GM23248 (cell line): Measurements from ENCODE around the gene EPB41L5. TPM values are rescaled to one million over a fixed set of nuclear protein-coding genes. Genes with fewer than 3 reads are reported as not detected.
A peak's percentile ranks its signal among the peaks of the same experiment; 100 is the strongest.

Source experiments
- DNase-seq: peaks from one replicate; pipeline ENCODE4 v3.0.0-alpha.2; 2015
- H2AFZ ChIP-seq: fragments of 200-600 bp; sonication (generic); 2 replicates; pipeline ENCODE4 v1.6.1; 2016; ENCODE audit warnings: antibody characterized with exemption
- H3F3A ChIP-seq: fragments of 200-600 bp; sonication (generic); 2 replicates; pipeline ENCODE4 v1.6.1; 2016; ENCODE audit warnings: mild to moderate bottlenecking, antibody characterized with exemption, mixed run types; ENCODE audit not compliant: insufficient read depth
- H3K27ac ChIP-seq: fragments of 200-600 bp; sonication (generic); 2 replicates; pipeline ENCODE4 v1.5.1; 2016; ENCODE audit warnings: mild to moderate bottlenecking
- H3K27me3 ChIP-seq: fragments of 200-600 bp; sonication (generic); replicated peaks from 2 replicates; pipeline ENCODE4 v1.6.1; 2016; ENCODE audit warnings: mild to moderate bottlenecking; ENCODE audit not compliant: insufficient read depth
- H3K36me3 ChIP-seq: fragments of 200-600 bp; sonication (generic); 2 replicates; pipeline ENCODE4 v1.6.1; 2016; ENCODE audit warnings: low read depth, mild to moderate bottlenecking
- H3K4me1 ChIP-seq: fragments of 200-600 bp; sonication (generic); 2 replicates; pipeline ENCODE4 v1.6.1; 2016; ENCODE audit warnings: mild to moderate bottlenecking; ENCODE audit not compliant: insufficient read depth
- H3K4me2 ChIP-seq: fragments of 200-600 bp; sonication (generic); one replicate; pipeline ENCODE4 v1.6.1; 2016; ENCODE audit warnings: mild to moderate bottlenecking; ENCODE audit not compliant: unreplicated experiment
- H3K4me3 ChIP-seq: fragments of 200-600 bp; sonication (generic); 2 replicates; pipeline ENCODE4 v1.5.1; 2016; ENCODE audit warnings: mild to moderate bottlenecking
- H3K79me2 ChIP-seq: fragments of 200-600 bp; sonication (generic); 2 replicates; pipeline ENCODE4 v1.6.1; 2016; ENCODE audit warnings: mild to moderate bottlenecking; ENCODE audit not compliant: insufficient read depth
- H3K9ac ChIP-seq: fragments of 200-600 bp; sonication (generic); 2 replicates; pipeline ENCODE4 v1.6.1; 2016; ENCODE audit warnings: mild to moderate bottlenecking
- H3K9me2 ChIP-seq: fragments of 200-600 bp; sonication (generic); 2 replicates; pipeline ENCODE4 v1.6.1; 2016; ENCODE audit warnings: mixed run types, mild to moderate bottlenecking, moderate library complexity; ENCODE audit not compliant: insufficient read depth
- H3K9me3 ChIP-seq: fragments of 200-600 bp; sonication (generic); one replicate; pipeline ENCODE4 v1.6.1; 2017; ENCODE audit warnings: low read depth
- H4K20me1 ChIP-seq: fragments of 200-600 bp; sonication (generic); 2 replicates; pipeline ENCODE4 v1.6.0; 2016; ENCODE audit not compliant: insufficient read depth
- EZH2 ChIP-seq: fragments of 200-600 bp; sonication (generic); IDR thresholded peaks from 2 replicates; pipeline ENCODE4 v1.6.1; 2018; ENCODE audit warnings: antibody characterized with exemption, mild to moderate bottlenecking; ENCODE audit not compliant: insufficient read depth, poor library complexity, severe bottlenecking
- EZH2phosphoT487 ChIP-seq: fragments of 200-600 bp; sonication (generic); IDR thresholded peaks from 2 replicates; pipeline ENCODE4 v1.6.1; 2018; ENCODE audit warnings: antibody characterized with exemption, moderate library complexity, mild to moderate bottlenecking, low read depth; ENCODE audit not compliant: insufficient read depth
- WGBS, 2 experiments: methylation state at CpG; one replicate each; pipeline ENCODE4 v1.1.6; 2015 to 2017; ENCODE audit warnings: low lambda C conversion rate in 2 of 2, low coverage in 1 of 2; ENCODE audit errors: missing lambda C conversion rate in 2 of 2; 5-methylcytosine and 5-hydroxymethylcytosine counted together
- in situ Hi-C: fragments of 300-500 bp; cut with MboI; formaldehyde crosslinking; loops from 2 replicates; pipeline ENCODE4 v1.15.0; 2020
- polyA plus RNA-seq: library from polyadenylated mRNA; unstranded; fragments of >200 nt; fragmentation: Nextera tagmentation; extraction: Ambion mirVana; gene quantifications from 2 replicates; pipeline ENCODE4 v1.2.1, GENCODE V29; 2016
- total RNA-seq: library from RNA; depleted of rRNA; stranded (reverse); fragments of >200 nt; shearing (Covaris generic); gene quantifications from 2 replicates; pipeline ENCODE4 v1.2.3, GENCODE V29; 2014

EPB41L5 gene
- total and polyA plus RNA-seq, 2 experiments from 2014 or later: 3.0 to 4.0 TPM

- no peak overlapping the region for H3K4me3 ChIP-seq
- H3F3A ChIP-seq: no peaks in the 10 kb centered on the region
- no peak overlapping the region for H3K9ac ChIP-seq
- no peaks in the 10 kb centered on the region for H4K20me1 ChIP-seq
- no peak overlapping the region for H3K27ac ChIP-seq
- H3K4me1 ChIP-seq: no peaks in the 10 kb centered on the region
- no peak for DNase-seq
- H3K27me3 ChIP-seq: no peaks in the 10 kb centered on the region
- TF ChIP-seq EZH2 (no peak), EZH2phosphoT487 (no peak)
- no peaks in the 10 kb centered on the region for H3K79me2 ChIP-seq
- no peaks in the 10 kb centered on the region for H3K9me2 ChIP-seq
- no peaks in the 10 kb centered on the region for H3K9me3 ChIP-seq
- 61 to 77% methylated on average over 2 of the region's 2 CpGs for WGBS, 2 experiments
- no peaks in the 10 kb centered on the region for H3K36me3 ChIP-seq
- H3K4me2 ChIP-seq: no peak overlapping the region
- in situ Hi-C loops: no loop called here
- no peak overlapping the region for H2AFZ ChIP-seq
Measured at GRCh38 chr2:120034027-120034426, 21.1 kb downstream of the EPB41L5 start.

GRCh38 chr2:120034621-120035020 is 21.7 kb downstream of the EPB41L5 start:
- Histone ChIP-seq H3K9me2 (no peaks in the 10 kb centered on the region), H3F3A (no peaks in the 10 kb centered on the region), H4K20me1 (no peaks in the 10 kb centered on the region), H3K9ac (no peak overlapping the region), H3K36me3 (no peaks in the 10 kb centered on the region), H3K27ac (no peak overlapping the region), H3K4me1 (no peaks in the 10 kb centered on the region), H3K79me2 (no peaks in the 10 kb centered on the region), H3K9me3 (no peaks in the 10 kb centered on the region), H3K4me2 (no peak overlapping the region), H3K4me3 (no peak overlapping the region), H2AFZ (no peak overlapping the region), H3K27me3 (no peaks in the 10 kb centered on the region)
- no peak for DNase-seq
- TF ChIP-seq EZH2 (no peak), EZH2phosphoT487 (no peak)
- WGBS, 2 experiments: 98 to 100% methylated on average over 4 of the region's 4 CpGs
- in situ Hi-C loops: no loop called here

GRCh38 chr2:120036145-120036544 is 23.3 kb downstream of the EPB41L5 start:
- no peaks in the 10 kb centered on the region for H3F3A ChIP-seq
- no peaks in the 10 kb centered on the region for H3K36me3 ChIP-seq
- no peak overlapping the region for H3K27ac ChIP-seq
- no peaks in the 10 kb centered on the region for H3K27me3 ChIP-seq
- no peak for DNase-seq
- no peaks in the 10 kb centered on the region for H3K9me3 ChIP-seq
- no peak overlapping the region for H2AFZ ChIP-seq
- H3K9ac ChIP-seq: no peak overlapping the region
- TF ChIP-seq EZH2 (no peak), EZH2phosphoT487 (no peak)
- no peaks in the 10 kb centered on the region for H3K9me2 ChIP-seq
- no peak overlapping the region for H3K4me2 ChIP-seq
- H3K79me2 ChIP-seq: no peaks in the 10 kb centered on the region
- WGBS, 2 experiments: 98 to 100% methylated on average over 1 of the region's 1 CpG
- no peaks in the 10 kb centered on the region for H4K20me1 ChIP-seq
- no peak overlapping the region for H3K4me3 ChIP-seq
- no peaks in the 10 kb centered on the region for H3K4me1 ChIP-seq
- in situ Hi-C loops: no loop called here

GRCh38 chr2:120037995-120038541 is 25.2 kb downstream of the EPB41L5 start:
- Histone ChIP-seq H3K4me1 (no peaks in the 10 kb centered on the region), H2AFZ (no peak overlapping the region), H3K27me3 (no peaks in the 10 kb centered on the region), H3K4me2 (no peak overlapping the region), H3F3A (no peaks in the 10 kb centered on the region), H3K36me3 (no peaks in the 10 kb centered on the region), H3K79me2 (no peaks in the 10 kb centered on the region), H4K20me1 (no peaks in the 10 kb centered on the region), H3K9me3 (no peaks in the 10 kb centered on the region), H3K27ac (no peak overlapping the region), H3K9me2 (no peaks in the 10 kb centered on the region), H3K9ac (no peak overlapping the region), H3K4me3 (no peak overlapping the region)
- TF ChIP-seq EZH2 (no peak), EZH2phosphoT487 (no peak)
- peak; percentile 20 for DNase-seq
- in situ Hi-C loops: no loop called here
- 84 to 85% methylated on average over 4 of the region's 4 CpGs for WGBS, 2 experiments

- Histone ChIP-seq H3K9ac (no peak overlapping the region), H3K4me2 (no peak overlapping the region), H2AFZ (no peak overlapping the region), H3K4me3 (no peak overlapping the region), H3K27ac (no peak overlapping the region), H3K27me3 (no peaks in the 10 kb centered on the region), H3K9me3 (no peaks in the 10 kb centered on the region), H3K9me2 (no peaks in the 10 kb centered on the region), H3K4me1 (no peaks in the 10 kb centered on the region), H4K20me1 (no peaks in the 10 kb centered on the region), H3K36me3 (no peaks in the 10 kb centered on the region), H3K79me2 (no peaks in the 10 kb centered on the region), H3F3A (no peaks in the 10 kb centered on the region)
- WGBS, 2 experiments: 53 to 62% methylated on average over 1 of the region's 1 CpG
- TF ChIP-seq EZH2: no peak
- no peak for TF ChIP-seq EZH2phosphoT487
- in situ Hi-C loops: no loop called here
- DNase-seq: no peak
Measured at GRCh38 chr2:120042359-120042758, 29.5 kb downstream of the EPB41L5 start.
